Liver (tissue), 9 donors: ENCODE data around the gene CSF2. TPM values are rescaled to one million over a fixed set of nuclear protein-coding genes. Genes with fewer than 3 reads are reported as not detected.

Experiments
- DNase-seq: peaks from one replicate; pipeline ENCODE4 v3.0.0-alpha.2; 2017; ENCODE audit warnings: low spot score
- H3K27ac ChIP-seq, 2 donors: one replicate each; pipeline ENCODE4 v1.7.0; 2013; ENCODE audit warnings: inconsistent platforms in 2 of 2, low read length in 2 of 2, control low read depth in 1 of 2, low read depth in 1 of 2, mild to moderate bottlenecking in 1 of 2
- H3K27me3 ChIP-seq, 4 donors: one replicate each; pipeline versions ENCODE4 v1.6.1 to v1.7.0; 2013; ENCODE audit warnings: low read length in 3 of 4, inconsistent platforms in 1 of 4, mild to moderate bottlenecking in 1 of 4, moderate library complexity in 1 of 4; ENCODE audit not compliant: control insufficient read depth in 4 of 4, insufficient read depth in 4 of 4
- H3K36me3 ChIP-seq, 4 donors: one replicate each; pipeline versions ENCODE4 v1.6.1 to v1.7.0; 2013; ENCODE audit warnings: low read length in 3 of 4, mild to moderate bottlenecking in 3 of 4, low read depth in 1 of 4, moderate library complexity in 1 of 4; ENCODE audit not compliant: control insufficient read depth in 4 of 4, insufficient read depth in 3 of 4
- H3K4me1 ChIP-seq, 4 donors: one replicate each; pipeline versions ENCODE4 v1.6.1 to v1.7.0; 2013; ENCODE audit warnings: low read length in 3 of 4, mild to moderate bottlenecking in 3 of 4, moderate library complexity in 1 of 4; ENCODE audit not compliant: control insufficient read depth in 4 of 4, insufficient read depth in 4 of 4
- H3K4me3 ChIP-seq, 3 donors: one replicate each; pipeline versions ENCODE4 v1.6.1 to v1.7.0; 2013; ENCODE audit warnings: low read length in 3 of 3, control low read depth in 1 of 3, low read depth in 1 of 3, mild to moderate bottlenecking in 1 of 3
- H3K9ac ChIP-seq, 2 donors: one replicate each; pipeline ENCODE4 v1.7.0; 2013; ENCODE audit warnings: low read length in 2 of 2, mild to moderate bottlenecking in 2 of 2, moderate library complexity in 2 of 2, control low read depth in 1 of 2, low read depth in 1 of 2
- H3K9me3 ChIP-seq, 4 donors: one replicate each; pipeline versions ENCODE4 v1.6.1 to v1.7.0; 2013; ENCODE audit warnings: low read length in 3 of 4; ENCODE audit not compliant: control insufficient read depth in 4 of 4
- CTCF ChIP-seq: fragments of 150-350 bp; IDR thresholded peaks from 2 replicates; pipeline ENCODE4 v1.5.1; 2017; ENCODE audit warnings: improper control_type of control experiment, low read depth, low read length; ENCODE audit not compliant: missing input control
- EGR1 ChIP-seq, 2 donors: IDR thresholded peaks; 2 replicates each; pipeline ENCODE4 v1.6.1; 2016 to 2018; ENCODE audit warnings: antibody characterized with exemption in 2 of 2, low read depth in 2 of 2
- FOXA1 ChIP-seq: IDR thresholded peaks from 2 replicates; pipeline ENCODE4 v1.6.1; 2016; ENCODE audit warnings: antibody characterized with exemption
- FOXA2 ChIP-seq: IDR thresholded peaks from 2 replicates; pipeline ENCODE4 v1.6.1; 2016; ENCODE audit warnings: antibody characterized with exemption
- GABPA ChIP-seq, 2 donors: IDR thresholded peaks in 1 of 2; conservative IDR thresholded peaks in 1 of 2; 2 replicates each; pipeline ENCODE4 v1.6.1; 2016; ENCODE audit warnings: antibody characterized with exemption in 2 of 2, mild to moderate bottlenecking in 1 of 2, moderate library complexity in 1 of 2
- HNF4A ChIP-seq, 2 donors: conservative IDR thresholded peaks; 2 replicates each; pipeline ENCODE4 v1.6.1; 2016; ENCODE audit warnings: antibody characterized with exemption in 2 of 2, mild to moderate bottlenecking in 2 of 2
- HNF4G ChIP-seq: IDR thresholded peaks from 2 replicates; pipeline ENCODE4 v1.6.1; 2016; ENCODE audit warnings: antibody characterized with exemption
- JUND ChIP-seq, 2 donors: IDR thresholded peaks; 2 replicates each; pipeline ENCODE4 v1.6.1; 2016; ENCODE audit warnings: antibody characterized with exemption in 2 of 2
- NR2F2 ChIP-seq: IDR thresholded peaks from 2 replicates; pipeline ENCODE4 v1.6.1; 2016; ENCODE audit warnings: antibody characterized with exemption
- RAD21 ChIP-seq, 2 donors: IDR thresholded peaks; 2 replicates each; pipeline ENCODE4 v1.6.1; 2016; ENCODE audit warnings: antibody characterized with exemption in 2 of 2, mild to moderate bottlenecking in 2 of 2
- REST ChIP-seq: IDR thresholded peaks from 2 replicates; pipeline ENCODE4 v1.6.1; 2016; ENCODE audit warnings: antibody characterized with exemption, mild to moderate bottlenecking
- RXRA ChIP-seq, 2 donors: IDR thresholded peaks; 2 replicates each; pipeline ENCODE4 v1.6.1; 2017 to 2018; ENCODE audit warnings: antibody characterized with exemption in 2 of 2, mild to moderate bottlenecking in 1 of 2
- SP1 ChIP-seq: IDR thresholded peaks from 2 replicates; pipeline ENCODE4 v1.6.1; 2018; ENCODE audit warnings: antibody characterized with exemption, mild to moderate bottlenecking
- TAF1 ChIP-seq: conservative IDR thresholded peaks from 2 replicates; pipeline ENCODE4 v1.6.1; 2016; ENCODE audit warnings: antibody characterized with exemption, mild to moderate bottlenecking
- YY1 ChIP-seq: IDR thresholded peaks from 2 replicates; pipeline ENCODE4 v1.6.1; 2016; ENCODE audit warnings: antibody characterized with exemption, mild to moderate bottlenecking
- WGBS: extraction: QIAGEN DNeasy Blood & Tissue Kit; methylation state at CpG from one replicate; pipeline ENCODE4 v1.1.7; 2013; 5-methylcytosine and 5-hydroxymethylcytosine counted together
- polyA plus RNA-seq, 2 donors: library from polyadenylated mRNA; stranded (reverse) in 1 of 2; unstranded in 1 of 2; fragments of 200-250 nt in 1 of 2; fragments of >200 nt in 1 of 2; fragmentation: Nextera tagmentation in 1 of 2; extraction: Ambion mirVana in 1 of 2; gene quantifications; one replicate each; pipeline versions ENCODE4 v1.2.1 to v1.2.3, GENCODE V29; 2013 to 2015
- total RNA-seq, 2 donors: library from RNA; depleted of rRNA; stranded (reverse); fragments of >200 nt; gene quantifications; one replicate each; pipeline ENCODE4 v1.2.3, GENCODE V29; 2014
- TF ChIP-seq, protein P1 (sequence below): IDR thresholded peaks from 2 replicates; pipeline ENCODE4 v1.6.1; 2016; ENCODE audit warnings: antibody characterized with exemption
- TF ChIP-seq, protein P2 (sequence below): IDR thresholded peaks from 2 replicates; pipeline ENCODE4 v1.6.1; 2016; ENCODE audit warnings: antibody characterized with exemption
- TF ChIP-seq, protein P3 (sequence below): IDR thresholded peaks from 2 replicates; pipeline ENCODE4 v1.6.1; 2016; ENCODE audit warnings: antibody characterized with exemption
- donor health status: healthy.
- donor health status: healthy.
- donor health status: healthy.
- donor health status: healthy.
- donor health status: healthy.

Gene CSF2
- total and polyA plus RNA-seq, 4 donors, result not detected

DNA sequence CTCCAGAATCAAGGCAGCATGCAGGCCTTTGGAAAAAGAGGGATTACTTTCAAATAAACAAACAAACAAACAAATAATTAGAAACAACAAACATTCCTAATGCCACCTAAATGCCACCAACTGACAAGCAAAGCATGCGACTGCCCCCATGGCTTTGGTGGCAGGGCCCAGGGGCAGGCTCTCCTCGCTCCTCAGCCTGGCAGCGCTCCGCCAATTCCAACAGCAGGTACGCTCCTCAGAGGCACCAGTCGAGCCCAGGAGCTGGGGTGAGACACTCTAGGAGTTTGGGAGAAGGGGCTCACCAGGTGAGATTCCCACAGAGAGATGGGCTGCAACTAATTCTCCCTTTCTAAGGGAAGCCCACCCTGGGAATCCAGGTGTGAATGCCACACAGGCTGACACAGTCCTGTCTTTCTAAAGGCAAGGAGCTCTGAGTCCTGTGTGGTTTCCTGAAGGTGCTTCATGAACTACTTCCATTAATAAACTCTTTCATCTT lies 27.8 kb downstream of the CSF2 start:
- Histone ChIP-seq H3K27me3 (no peaks in the 10 kb centered on the region), H3K4me1 (peaks cover 0 to 6% (median 0%) of the 10 kb centered on the region in 4 donors), H3K36me3 (no peaks in the 10 kb centered on the region), H3K9me3 (no peaks in the 10 kb centered on the region), H3K27ac (no peak overlapping the region), H3K9ac (no peak overlapping the region), H3K4me3 (no peak overlapping the region)
- DNase-seq, result no peak
- 96% methylated on average over 6 of the region's 6 CpGs for WGBS
- TF ChIP-seq FOXA2 (no peak), HNF4G (no peak), FOXA1 (no peak), REST (no peak), GABPA (IDR thresholded peaks at IDR 0.05 in 1 of 2, conservative IDR thresholded peaks at IDR 0.05 in 1 of 2) (no peak), EGR1 (IDR thresholded peaks at IDR 0.05; ENCODE audit: low read depth in 2 of 2) (no peak), RXRA (IDR thresholded peaks at IDR 0.05) (no peak), YY1 (no peak), HNF4A (conservative IDR thresholded peaks at IDR 0.05) (no peak), TAF1 (no peak), SP1 (no peak), JUND (IDR thresholded peaks at IDR 0.05) (no peak), CTCF (no peak), RAD21 (IDR thresholded peaks at IDR 0.05) (no peak), NR2F2 (no peak)
- TF ChIP-seq, protein P1, sequence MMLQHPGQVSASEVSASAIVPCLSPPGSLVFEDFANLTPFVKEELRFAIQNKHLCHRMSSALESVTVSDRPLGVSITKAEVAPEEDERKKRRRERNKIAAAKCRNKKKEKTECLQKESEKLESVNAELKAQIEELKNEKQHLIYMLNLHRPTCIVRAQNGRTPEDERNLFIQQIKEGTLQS, result no peak
- TF ChIP-seq, protein P2, sequence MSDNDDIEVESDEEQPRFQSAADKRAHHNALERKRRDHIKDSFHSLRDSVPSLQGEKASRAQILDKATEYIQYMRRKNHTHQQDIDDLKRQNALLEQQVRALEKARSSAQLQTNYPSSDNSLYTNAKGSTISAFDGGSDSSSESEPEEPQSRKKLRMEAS, result no peak
- TF ChIP-seq, protein P3, sequence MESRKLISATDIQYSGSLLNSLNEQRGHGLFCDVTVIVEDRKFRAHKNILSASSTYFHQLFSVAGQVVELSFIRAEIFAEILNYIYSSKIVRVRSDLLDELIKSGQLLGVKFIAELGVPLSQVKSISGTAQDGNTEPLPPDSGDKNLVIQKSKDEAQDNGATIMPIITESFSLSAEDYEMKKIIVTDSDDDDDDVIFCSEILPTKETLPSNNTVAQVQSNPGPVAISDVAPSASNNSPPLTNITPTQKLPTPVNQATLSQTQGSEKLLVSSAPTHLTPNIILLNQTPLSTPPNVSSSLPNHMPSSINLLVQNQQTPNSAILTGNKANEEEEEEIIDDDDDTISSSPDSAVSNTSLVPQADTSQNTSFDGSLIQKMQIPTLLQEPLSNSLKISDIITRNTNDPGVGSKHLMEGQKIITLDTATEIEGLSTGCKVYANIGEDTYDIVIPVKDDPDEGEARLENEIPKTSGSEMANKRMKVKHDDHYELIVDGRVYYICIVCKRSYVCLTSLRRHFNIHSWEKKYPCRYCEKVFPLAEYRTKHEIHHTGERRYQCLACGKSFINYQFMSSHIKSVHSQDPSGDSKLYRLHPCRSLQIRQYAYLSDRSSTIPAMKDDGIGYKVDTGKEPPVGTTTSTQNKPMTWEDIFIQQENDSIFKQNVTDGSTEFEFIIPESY, result no peak
